ENCODE data around the gene SERPINB6. TPM values are rescaled to one million over a fixed set of nuclear protein-coding genes. Genes with fewer than 3 reads are reported as not detected.

SERPINB6 gene
- total RNA-seq, 2 donors from 2014 or later: 128 to 150 TPM

GRCh38 chr6:2917065-2917464 is 54.3 kb downstream of the SERPINB6 start:
- no peaks in the 10 kb centered on the region for H3K27me3 ChIP-seq (ENCODE audit: control insufficient read depth, insufficient read depth, low read length, poor library complexity, severe bottlenecking)
- H3K9ac ChIP-seq (ENCODE audit: extremely low read depth, low read length, poor library complexity, severe bottlenecking): no peak overlapping the region
- no peaks in the 10 kb centered on the region for H3K27me3 Mint-ChIP-seq (ENCODE audit: insufficient read depth)
- DNase-seq: peak; percentile 74
- 67 to 89% methylated on average over 1 to 4 of the region's 4 CpGs for WGBS, 2 experiments (ENCODE audit: insufficient coverage in 1 of 2, insufficient read length in 1 of 2)
- H3K4me3 Mint-ChIP-seq: no peak overlapping the region
- H3K4me3 ChIP-seq (ENCODE audit: low read length): no peak overlapping the region
- H3K9me3 ChIP-seq (ENCODE audit: control insufficient read depth, low read length): no peaks in the 10 kb centered on the region
- H3K4me1 Mint-ChIP-seq: peaks cover 65% of the 10 kb centered on the region
- peaks cover 18% of the 10 kb centered on the region for H3K4me1 ChIP-seq (ENCODE audit: control insufficient read depth, insufficient read depth, low read length)
- H3K36me3 Mint-ChIP-seq (ENCODE audit: low read depth): peaks cover 7% of the 10 kb centered on the region
- no peaks in the 10 kb centered on the region for H3K36me3 ChIP-seq (ENCODE audit: control insufficient read depth, insufficient read depth, low read length)
- TF ChIP-seq, protein P1, sequence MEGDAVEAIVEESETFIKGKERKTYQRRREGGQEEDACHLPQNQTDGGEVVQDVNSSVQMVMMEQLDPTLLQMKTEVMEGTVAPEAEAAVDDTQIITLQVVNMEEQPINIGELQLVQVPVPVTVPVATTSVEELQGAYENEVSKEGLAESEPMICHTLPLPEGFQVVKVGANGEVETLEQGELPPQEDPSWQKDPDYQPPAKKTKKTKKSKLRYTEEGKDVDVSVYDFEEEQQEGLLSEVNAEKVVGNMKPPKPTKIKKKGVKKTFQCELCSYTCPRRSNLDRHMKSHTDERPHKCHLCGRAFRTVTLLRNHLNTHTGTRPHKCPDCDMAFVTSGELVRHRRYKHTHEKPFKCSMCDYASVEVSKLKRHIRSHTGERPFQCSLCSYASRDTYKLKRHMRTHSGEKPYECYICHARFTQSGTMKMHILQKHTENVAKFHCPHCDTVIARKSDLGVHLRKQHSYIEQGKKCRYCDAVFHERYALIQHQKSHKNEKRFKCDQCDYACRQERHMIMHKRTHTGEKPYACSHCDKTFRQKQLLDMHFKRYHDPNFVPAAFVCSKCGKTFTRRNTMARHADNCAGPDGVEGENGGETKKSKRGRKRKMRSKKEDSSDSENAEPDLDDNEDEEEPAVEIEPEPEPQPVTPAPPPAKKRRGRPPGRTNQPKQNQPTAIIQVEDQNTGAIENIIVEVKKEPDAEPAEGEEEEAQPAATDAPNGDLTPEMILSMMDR (conservative IDR thresholded peaks at IDR 0.05): peak; percentile 65
- peak overlapping the region; percentile 59 for H3K27ac Mint-ChIP-seq
- peaks cover 22% of the 10 kb centered on the region for H3K9me3 Mint-ChIP-seq
- H3K27ac ChIP-seq (ENCODE audit: low read depth, low read length): no peak overlapping the region

- Mint-ChIP-seq H3K36me3 (ENCODE audit: low read depth) (peaks cover 7% of the 10 kb centered on the region), H3K9me3 (peaks cover 22% of the 10 kb centered on the region), H3K4me1 (peaks cover 64% of the 10 kb centered on the region), H3K27ac (peak overlapping the region; percentile 65), H3K27me3 (ENCODE audit: insufficient read depth) (no peaks in the 10 kb centered on the region), H3K4me3 (no peak overlapping the region)
- WGBS, 2 experiments (ENCODE audit: insufficient coverage in 1 of 2, insufficient read length in 1 of 2): 59 to 60% methylated on average over 3 of the region's 3 CpGs
- Histone ChIP-seq H3K9me3 (ENCODE audit: control insufficient read depth, low read length) (no peaks in the 10 kb centered on the region), H3K27me3 (ENCODE audit: control insufficient read depth, insufficient read depth, low read length, poor library complexity, severe bottlenecking) (no peaks in the 10 kb centered on the region), H3K9ac (ENCODE audit: extremely low read depth, low read length, poor library complexity, severe bottlenecking) (no peak overlapping the region), H3K4me3 (ENCODE audit: low read length) (no peak overlapping the region), H3K27ac (ENCODE audit: low read depth, low read length) (peak overlapping the region; percentile 30), H3K36me3 (ENCODE audit: control insufficient read depth, insufficient read depth, low read length) (no peaks in the 10 kb centered on the region), H3K4me1 (ENCODE audit: control insufficient read depth, insufficient read depth, low read length) (peaks cover 14% of the 10 kb centered on the region)
- peak; percentile 67 for DNase-seq
- TF ChIP-seq, protein P1 (conservative IDR thresholded peaks at IDR 0.05): no peak
Observed at GRCh38 chr6:2916158-2916925, 55.0 kb downstream of the SERPINB6 start.

DNA sequence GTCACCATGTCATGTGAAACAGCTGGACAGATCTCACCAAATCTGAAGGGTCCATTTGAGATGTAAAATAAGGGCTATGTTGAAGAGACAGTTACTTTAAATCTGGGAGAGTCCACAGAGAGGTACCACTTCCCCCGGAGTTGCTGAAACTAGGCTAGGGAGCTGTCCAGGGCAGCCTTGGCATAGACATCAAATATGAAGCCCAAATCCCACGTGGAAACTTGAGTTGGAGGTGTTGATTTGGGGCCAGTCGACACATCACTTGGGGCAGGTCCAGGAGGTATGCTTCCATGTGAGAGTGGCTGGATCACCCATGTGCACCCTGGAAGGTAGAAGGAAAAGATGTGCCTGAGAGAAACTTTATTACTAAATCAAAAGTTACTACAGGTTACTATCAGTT is 56.2 kb downstream of the SERPINB6 start:
- H3K36me3 ChIP-seq (ENCODE audit: control insufficient read depth, insufficient read depth, low read length): no peaks in the 10 kb centered on the region
- H3K9me3 Mint-ChIP-seq: peaks cover 18% of the 10 kb centered on the region
- H3K4me1 Mint-ChIP-seq: peaks cover 68% of the 10 kb centered on the region
- H3K4me3 ChIP-seq (ENCODE audit: low read length): no peak overlapping the region
- H3K36me3 Mint-ChIP-seq (ENCODE audit: low read depth): peaks cover 7% of the 10 kb centered on the region
- no peaks in the 10 kb centered on the region for H3K9me3 ChIP-seq (ENCODE audit: control insufficient read depth, low read length)
- 92 to 94% methylated on average over 3 of the region's 3 CpGs for WGBS, 2 experiments (ENCODE audit: insufficient coverage in 1 of 2, insufficient read length in 1 of 2)
- TF ChIP-seq, protein P1 (conservative IDR thresholded peaks at IDR 0.05): peak; percentile 8
- DNase-seq: peak; percentile 43
- H3K27me3 ChIP-seq (ENCODE audit: control insufficient read depth, insufficient read depth, low read length, poor library complexity, severe bottlenecking): no peaks in the 10 kb centered on the region
- no peaks in the 10 kb centered on the region for H3K27me3 Mint-ChIP-seq (ENCODE audit: insufficient read depth)
- H3K9ac ChIP-seq (ENCODE audit: extremely low read depth, low read length, poor library complexity, severe bottlenecking): no peak overlapping the region
- no peak overlapping the region for H3K27ac ChIP-seq (ENCODE audit: low read depth, low read length)
- H3K4me3 Mint-ChIP-seq: no peak overlapping the region
- peak overlapping the region; percentile 53 for H3K27ac Mint-ChIP-seq
- peaks cover 14% of the 10 kb centered on the region for H3K4me1 ChIP-seq (ENCODE audit: control insufficient read depth, insufficient read depth, low read length)
